ENCODE data around the gene SCARF2. TPM values are rescaled to one million over a fixed set of nuclear protein-coding genes. Genes with fewer than 3 reads are reported as not detected.
"Not testable (repeated sequence)": the region's sequence is repeated elsewhere in the genome, so short reads cannot be mapped to it uniquely, and the experiment has no call there.

Gene SCARF2
- total RNA-seq, 4 donors from 2014 or later: 2.8 to 11.3 (median 5.8) TPM

DNA sequence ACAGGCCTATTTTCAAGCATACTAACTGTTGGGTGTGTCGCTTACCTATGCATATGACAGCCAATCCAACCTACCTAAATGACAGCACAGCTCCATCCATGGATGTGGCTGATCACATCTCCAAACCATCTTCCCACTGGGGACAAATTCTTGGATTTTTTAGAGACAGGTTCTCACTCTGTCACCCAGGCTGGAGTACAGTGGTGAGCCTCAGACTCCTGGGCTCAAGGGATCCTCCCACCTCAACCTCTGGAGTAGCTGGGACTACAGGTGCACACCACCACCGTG, 18.0 kb downstream of the SCARF2 start:
- peak in 1 of 2 donors; percentile 20 for DNase-seq (ENCODE audit: low spot score in 2 of 2)
- Histone ChIP-seq H3K9me3 (no peaks in the 10 kb centered on the region), H3K4me3 (no peak overlapping the region), H3K4me1 (peaks cover 31% of the 10 kb centered on the region), H3K27ac (no peak overlapping the region), H3K36me3 (no peaks in the 10 kb centered on the region), H3K27me3 (no peaks in the 10 kb centered on the region)
- WGBS: 79% methylated on average over 2 of the region's 2 CpGs
- TF ChIP-seq, protein P1, sequence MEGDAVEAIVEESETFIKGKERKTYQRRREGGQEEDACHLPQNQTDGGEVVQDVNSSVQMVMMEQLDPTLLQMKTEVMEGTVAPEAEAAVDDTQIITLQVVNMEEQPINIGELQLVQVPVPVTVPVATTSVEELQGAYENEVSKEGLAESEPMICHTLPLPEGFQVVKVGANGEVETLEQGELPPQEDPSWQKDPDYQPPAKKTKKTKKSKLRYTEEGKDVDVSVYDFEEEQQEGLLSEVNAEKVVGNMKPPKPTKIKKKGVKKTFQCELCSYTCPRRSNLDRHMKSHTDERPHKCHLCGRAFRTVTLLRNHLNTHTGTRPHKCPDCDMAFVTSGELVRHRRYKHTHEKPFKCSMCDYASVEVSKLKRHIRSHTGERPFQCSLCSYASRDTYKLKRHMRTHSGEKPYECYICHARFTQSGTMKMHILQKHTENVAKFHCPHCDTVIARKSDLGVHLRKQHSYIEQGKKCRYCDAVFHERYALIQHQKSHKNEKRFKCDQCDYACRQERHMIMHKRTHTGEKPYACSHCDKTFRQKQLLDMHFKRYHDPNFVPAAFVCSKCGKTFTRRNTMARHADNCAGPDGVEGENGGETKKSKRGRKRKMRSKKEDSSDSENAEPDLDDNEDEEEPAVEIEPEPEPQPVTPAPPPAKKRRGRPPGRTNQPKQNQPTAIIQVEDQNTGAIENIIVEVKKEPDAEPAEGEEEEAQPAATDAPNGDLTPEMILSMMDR (IDR thresholded peaks at IDR 0.05): no peak
- TF ChIP-seq POLR2A (IDR thresholded peaks at IDR 0.05) (no peak), EP300 (IDR thresholded peaks at IDR 0.05) (no peak), POLR2AphosphoS5 (IDR thresholded peaks at IDR 0.05) (no peak)

DNA sequence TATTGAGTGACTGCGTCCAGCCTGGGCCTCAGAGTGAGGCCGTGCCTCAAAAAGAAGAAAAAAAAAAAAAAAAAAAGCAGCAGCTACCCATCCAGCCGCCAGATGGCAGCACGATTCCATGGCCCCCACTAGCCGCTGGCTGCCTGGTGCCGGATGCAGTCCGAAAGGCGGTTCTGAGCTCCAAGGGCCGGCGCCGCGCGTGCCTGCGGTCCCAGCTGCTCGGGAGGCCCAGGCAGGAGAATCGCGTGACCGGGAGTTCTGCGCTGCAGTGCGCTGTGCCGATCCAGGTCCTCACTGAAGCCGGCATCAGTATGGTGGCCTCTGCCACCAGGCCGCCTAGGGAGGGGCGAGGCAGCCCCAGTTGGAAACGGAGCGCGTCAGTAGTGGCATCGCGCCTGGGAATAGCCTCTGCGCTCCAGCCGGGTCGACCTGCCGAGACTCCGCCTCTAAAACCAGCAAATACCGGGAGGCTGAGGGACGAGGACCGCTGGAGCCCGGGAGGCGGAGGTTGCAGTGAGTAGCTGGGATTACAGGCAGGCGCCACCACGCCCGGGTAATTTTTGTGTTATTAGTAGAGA, 19.3 kb downstream of the SCARF2 start:
- peaks cover 18% of the 10 kb centered on the region for H3K4me1 ChIP-seq
- no peaks in the 10 kb centered on the region for H3K36me3 ChIP-seq
- H3K27me3 ChIP-seq: no peaks in the 10 kb centered on the region
- DNase-seq (ENCODE audit: low spot score in 2 of 2): peak; percentile 87 to 91
- TF ChIP-seq POLR2A (IDR thresholded peaks at IDR 0.05) (no peak), POLR2AphosphoS5 (IDR thresholded peaks at IDR 0.05) (no peak)
- TF ChIP-seq, protein P1 (IDR thresholded peaks at IDR 0.05): peak; percentile 62 to 85
- peak overlapping the region; percentile 48 for H3K4me3 ChIP-seq
- no peaks in the 10 kb centered on the region for H3K9me3 ChIP-seq
- 25% methylated on average over 18 of the region's 42 CpGs for WGBS
- no peak overlapping the region for H3K27ac ChIP-seq

DNA sequence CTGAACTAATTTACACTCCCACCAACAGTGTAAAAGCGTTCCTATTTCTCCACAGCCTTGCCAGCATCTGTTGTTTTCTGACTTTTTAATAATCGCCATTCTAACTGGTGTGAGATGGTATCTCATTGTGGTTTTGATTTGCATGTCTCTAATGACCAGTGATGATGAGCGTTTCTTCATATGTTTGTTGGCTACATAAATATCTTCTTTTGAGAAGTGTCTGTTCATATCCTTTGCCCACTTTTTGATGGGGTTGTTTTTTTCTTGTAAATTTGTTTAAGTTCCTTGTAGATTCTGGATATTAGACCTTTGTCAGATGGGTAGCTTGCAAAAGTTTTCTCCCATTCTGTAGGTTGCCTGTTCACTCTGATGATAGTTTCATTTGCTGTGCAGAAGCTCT, 21.9 kb downstream of the SCARF2 start:
- DNase-seq (ENCODE audit: low spot score in 2 of 2); H3K9me3 ChIP-seq; H3K27me3 ChIP-seq; H3K36me3 ChIP-seq; H3K4me3 ChIP-seq; H3K27ac ChIP-seq; H3K4me1 ChIP-seq: not testable (repeated sequence)
- WGBS: 86% methylated on average over 3 of the region's 3 CpGs

DNA sequence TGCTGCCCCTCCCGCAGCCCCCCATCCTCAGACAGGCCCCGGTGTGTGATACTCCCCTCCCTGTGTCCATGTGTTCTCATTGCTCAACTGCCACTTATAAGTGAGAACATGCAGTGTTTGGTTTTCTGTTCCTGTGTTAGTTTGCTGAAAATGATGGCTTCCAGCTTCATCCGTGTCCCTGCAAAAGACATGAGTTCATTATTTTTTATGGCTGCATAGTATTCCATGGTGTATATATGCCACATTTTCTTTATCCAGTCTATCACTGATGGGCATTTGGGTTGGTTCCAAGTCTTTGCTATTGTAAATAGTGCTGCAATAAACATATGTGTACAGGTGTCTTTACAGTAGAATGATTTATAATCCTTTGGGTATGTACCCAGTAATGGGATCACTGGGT, 22.4 kb downstream of the SCARF2 start:
- H3K36me3 ChIP-seq; H3K27ac ChIP-seq; H3K4me3 ChIP-seq; H3K27me3 ChIP-seq; H3K4me1 ChIP-seq; DNase-seq (ENCODE audit: low spot score in 2 of 2); H3K9me3 ChIP-seq: not testable (repeated sequence)
- 91% methylated on average over 3 of the region's 3 CpGs for WGBS

DNA sequence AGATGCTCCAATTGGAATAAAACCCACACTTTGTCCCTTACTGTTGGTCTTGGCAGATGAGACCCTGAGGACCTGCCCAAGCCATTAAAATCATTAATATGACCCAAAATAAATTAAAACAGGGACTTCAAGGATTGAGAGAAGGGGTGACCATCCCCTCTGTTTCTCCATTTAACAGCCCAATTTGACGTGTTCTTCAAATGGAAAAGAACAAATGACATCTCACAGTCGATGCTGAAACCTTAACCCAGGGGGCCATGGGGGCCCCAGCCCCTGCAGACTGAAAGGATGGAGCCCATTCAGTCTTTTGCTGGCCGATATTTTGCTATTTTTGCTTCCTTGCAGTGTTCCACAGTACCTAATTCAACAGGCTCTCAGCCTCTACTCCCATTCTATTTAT, 23.2 kb downstream of the SCARF2 start:
- no peaks in the 10 kb centered on the region for H3K27me3 ChIP-seq
- no peak for TF ChIP-seq EP300 (IDR thresholded peaks at IDR 0.05)
- TF ChIP-seq, protein P1 (IDR thresholded peaks at IDR 0.05): no peak
- no peak for TF ChIP-seq POLR2AphosphoS5 (IDR thresholded peaks at IDR 0.05)
- TF ChIP-seq POLR2A (IDR thresholded peaks at IDR 0.05): no peak
- H3K27ac ChIP-seq: no peak overlapping the region
- 73% methylated on average over 3 of the region's 3 CpGs for WGBS
- no peaks in the 10 kb centered on the region for H3K9me3 ChIP-seq
- H3K4me1 ChIP-seq: peaks cover 7% of the 10 kb centered on the region
- DNase-seq (ENCODE audit: low spot score in 2 of 2): no peak
- no peaks in the 10 kb centered on the region for H3K36me3 ChIP-seq
- H3K4me3 ChIP-seq: no peak overlapping the region

DNA sequence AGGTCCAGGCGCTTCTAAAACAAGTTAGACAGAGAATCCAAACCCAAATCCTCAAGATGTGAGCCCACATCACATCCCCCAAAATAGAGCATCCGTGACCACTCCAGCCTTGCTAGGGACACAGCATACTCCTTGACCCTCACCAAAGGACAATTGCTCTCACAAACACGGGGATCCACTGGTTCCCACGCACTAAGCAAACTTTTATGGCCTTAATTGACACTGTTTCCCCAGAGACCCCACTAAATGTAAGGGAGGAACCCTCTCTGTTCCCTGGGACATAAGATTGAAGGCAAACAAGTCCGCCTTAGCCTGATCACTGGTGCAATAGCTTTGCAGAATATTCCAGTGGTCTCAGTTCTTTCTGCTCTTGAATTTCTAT, 23.6 kb downstream of the SCARF2 start:
- Histone ChIP-seq H3K27ac (no peak overlapping the region), H3K36me3 (no peaks in the 10 kb centered on the region), H3K27me3 (no peaks in the 10 kb centered on the region), H3K4me1 (peaks cover 7% of the 10 kb centered on the region), H3K4me3 (no peak overlapping the region), H3K9me3 (no peaks in the 10 kb centered on the region)
- peak in 1 of 2 donors; percentile 15 for DNase-seq (ENCODE audit: low spot score in 2 of 2)
- TF ChIP-seq, protein P1 (IDR thresholded peaks at IDR 0.05): no peak
- TF ChIP-seq POLR2A (IDR thresholded peaks at IDR 0.05) (no peak), POLR2AphosphoS5 (IDR thresholded peaks at IDR 0.05) (no peak), EP300 (IDR thresholded peaks at IDR 0.05) (no peak)
- WGBS: 94% methylated on average over 5 of the region's 5 CpGs

Measured in suprapubic skin (tissue), 4 donors.